Caco-2 (cell line): ENCODE measurements around the gene AGPAT1. TPM values are rescaled to one million over a fixed set of nuclear protein-coding genes. Genes with fewer than 3 reads are reported as not detected.

ENCODE experiments used
- BruUV-seq: library from RNA; stranded (reverse); fragments of 400-500 nt; replicated peaks from 2 replicates; lab custom pipeline; 2021; lab: Mats Ljungman, UMichigan
- CTCF ChIA-PET: fragments of 300-600 bp; sonication (Branson Sonifier 250); formaldehyde crosslinking; loops from one replicate; lab custom pipeline; 2022; ENCODE audit warnings: antibody characterized with exemption; lab: Charles Lee
- POLR2A ChIA-PET: fragments of 300-600 bp; sonication (Branson Sonifier 250); formaldehyde crosslinking; loops from one replicate; lab custom pipeline; 2022; ENCODE audit warnings: antibody characterized with exemption; lab: Charles Lee
- DNase-seq, 2 experiments: peaks; one replicate each; pipeline versions ENCODE4 v3.0.0 to v3.0.0-alpha.2; 2020 to 2022
- H3K27me3 ChIP-seq: replicated peaks from 2 replicates; pipeline ENCODE4 v1.6.0; 2011; ENCODE audit warnings: low read length; ENCODE audit not compliant: control insufficient read depth, insufficient read depth
- H3K36me3 ChIP-seq: 2 replicates; pipeline ENCODE4 v1.5.1; 2011; ENCODE audit warnings: low read length; ENCODE audit not compliant: control insufficient read depth, insufficient read depth
- H3K4me1 ChIP-seq: fragments of 250-450 bp; sonication (Bioruptor Pico); 2 replicates; pipeline ENCODE4 v1.5.1; 2020; ENCODE audit warnings: mild to moderate bottlenecking
- H3K4me3 ChIP-seq: 2 replicates; pipeline ENCODE4 v1.5.1; 2011; ENCODE audit warnings: low read depth, mild to moderate bottlenecking, control low read depth, low read length
- H3K9me3 ChIP-seq: fragments of 250-450 bp; sonication (Bioruptor Pico); 2 replicates; pipeline ENCODE4 v1.5.1; 2020; ENCODE audit warnings: mild to moderate bottlenecking, moderate library complexity
- H3K27ac Mint-ChIP-seq: one replicate; pipeline ENCODE4 v1.8.0; 2022; ENCODE audit warnings: mixed read lengths; ENCODE audit not compliant: unreplicated experiment
- H3K27me3 Mint-ChIP-seq: one replicate; pipeline ENCODE4 v1.8.0; 2022; ENCODE audit warnings: mixed read lengths; ENCODE audit not compliant: insufficient read depth, unreplicated experiment
- H3K36me3 Mint-ChIP-seq: one replicate; pipeline ENCODE4 v1.8.0; 2022; ENCODE audit warnings: mild to moderate bottlenecking, mixed read lengths; ENCODE audit not compliant: insufficient read depth, unreplicated experiment
- H3K4me1 Mint-ChIP-seq: one replicate; pipeline ENCODE4 v1.8.0; 2022; ENCODE audit warnings: low read depth, mixed read lengths; ENCODE audit not compliant: unreplicated experiment
- H3K4me3 Mint-ChIP-seq: one replicate; pipeline ENCODE4 v1.8.0; 2022; ENCODE audit warnings: mild to moderate bottlenecking, moderate library complexity, mixed read lengths; ENCODE audit not compliant: unreplicated experiment
- H3K9me3 Mint-ChIP-seq: one replicate; pipeline ENCODE4 v1.8.0; 2022; ENCODE audit warnings: mixed read lengths; ENCODE audit not compliant: unreplicated experiment
- CTCF ChIP-seq, 2 experiments: fragments of 200-600 bp in 1 of 2; IDR thresholded peaks; 1 replicate in 1 of 2; 2 replicates in 1 of 2; pipeline versions ENCODE4 v1.5.1 to v1.8.0; 2011 to 2022; ENCODE audit warnings: antibody characterized with exemption in 1 of 2, control low read depth in 1 of 2, inconsistent platforms in 1 of 2, low read depth in 1 of 2, low read length in 1 of 2, mild to moderate bottlenecking in 1 of 2, moderate library complexity in 1 of 2; ENCODE audit not compliant: insufficient read depth in 1 of 2, severe bottlenecking in 1 of 2, unreplicated experiment in 1 of 2
- intact Hi-C: fragments of 100-400 bp; cut with micrococcal nuclease; formaldehyde crosslinking; loops from one replicate; pipeline ENCODE4 v1.10.0; 2022; ENCODE audit not compliant: unreplicated experiment
- total RNA-seq: library from RNA; stranded (reverse); gene quantifications from 2 replicates; pipeline ENCODE4 v1.2.3, GENCODE V29; 2022

AGPAT1 gene
- total RNA-seq, 1 experiment from 2014 or later, result 60.4 TPM

GRCh38 chr6:32190911-32191677, 15.2 kb upstream of the AGPAT1 start:
- no peak for TF ChIP-seq CTCF (IDR thresholded peaks at IDR 0.05; ENCODE audit: insufficient read depth in 1 of 2, low read depth in 1 of 2, low read length in 1 of 2, severe bottlenecking in 1 of 2, unreplicated experiment in 1 of 2)
- DNase-seq, result no peak
- Mint-ChIP-seq H3K4me1 (peaks cover 26% of the 10 kb centered on the region), H3K27me3 (no peaks in the 10 kb centered on the region), H3K27ac (no peak overlapping the region), H3K4me3 (peak overlapping the region; percentile 83), H3K9me3 (no peaks in the 10 kb centered on the region), H3K36me3 (peaks cover 36% of the 10 kb centered on the region)
- no peaks in the 10 kb centered on the region for H3K27me3 ChIP-seq
- BruUV-seq, result no TSS peak
- intact Hi-C loops, result loop anchor here (1.0 to 10.0 kb wide), 2 partner anchors 13 to 774 kb away; partner anchors contain the start of genes BRD2 and RNF5
- ChIA-PET CTCF (interaction anchor here (0.5 to 1.2 kb wide), 2 partner anchors 63 to 74 kb away, joined by 3 read pairs; partner anchors contain the start of gene ATF6B), POLR2A (interaction anchor here (0.8 kb wide), 1 partner anchor 781 kb away, joined by 5 read pairs; no protein-coding TSS in a partner anchor)
- peak overlapping the region; percentile 62 for H3K4me3 ChIP-seq
- H3K36me3 ChIP-seq, result peaks cover 2% of the 10 kb centered on the region; the same call in 1 of the 2 replicates
- H3K9me3 ChIP-seq, result no peaks in the 10 kb centered on the region
- peaks cover 19% of the 10 kb centered on the region for H3K4me1 ChIP-seq

- intact Hi-C loops, result loop anchor here (1.0 to 10.0 kb wide), 2 partner anchors 12 to 775 kb away; partner anchors contain the start of genes BRD2 and RNF5
- no peaks in the 10 kb centered on the region for H3K27me3 ChIP-seq
- no peaks in the 10 kb centered on the region for H3K9me3 Mint-ChIP-seq
- peak within 1 kb of the TSS; percentile 90 for H3K27ac Mint-ChIP-seq
- DNase-seq, result peak; percentile 71 to 87
- POLR2A ChIA-PET, result interaction anchor here (0.6 to 0.8 kb wide), 3 partner anchors 13 to 782 kb away, joined by 4 to 5 read pairs (median 5); partner anchors contain the start of gene ATF6B
- H3K27me3 Mint-ChIP-seq, result no peaks in the 10 kb centered on the region
- H3K4me1 Mint-ChIP-seq, result peaks cover 30% of the 10 kb centered on the region
- H3K4me3 ChIP-seq, result peak within 1 kb of the TSS; percentile 62
- peaks cover 35% of the 10 kb centered on the region for H3K36me3 Mint-ChIP-seq
- H3K4me1 ChIP-seq, result peaks cover 19% of the 10 kb centered on the region
- CTCF ChIA-PET, result interaction anchor here (0.7 to 1.2 kb wide), 3 partner anchors 13 to 73 kb away, joined by 3 read pairs; no protein-coding TSS in a partner anchor
- H3K36me3 ChIP-seq, result peaks cover 2% of the 10 kb centered on the region; the same call in 1 of the 2 replicates
- no peaks in the 10 kb centered on the region for H3K9me3 ChIP-seq
- BruUV-seq, result TSS peak; percentile 95
- TF ChIP-seq CTCF (IDR thresholded peaks at IDR 0.05; ENCODE audit: insufficient read depth in 1 of 2, low read depth in 1 of 2, low read length in 1 of 2, severe bottlenecking in 1 of 2, unreplicated experiment in 1 of 2), result no peak
- peak within 1 kb of the TSS; percentile 83 for H3K4me3 Mint-ChIP-seq
Measured at GRCh38 chr6:32190054-32190851, 14.4 kb upstream of the AGPAT1 start, which contains the start of gene PBX2. PBX2 (minus strand) TSS chr6:32190202; CDS start chr6:32189915, 287 bp downstream.

GRCh38 chr6:32189742-32190053, 13.8 kb upstream of the AGPAT1 start:
- no peaks in the 10 kb centered on the region for H3K27me3 ChIP-seq
- ChIA-PET POLR2A (no interaction called here), CTCF (interaction anchor here (0.7 kb wide), 1 partner anchor 18 kb away, joined by 3 read pairs; no protein-coding TSS in a partner anchor)
- Mint-ChIP-seq H3K27ac (peak overlapping the region; percentile 90), H3K27me3 (no peaks in the 10 kb centered on the region), H3K4me1 (peaks cover 25% of the 10 kb centered on the region), H3K36me3 (peaks cover 32% of the 10 kb centered on the region), H3K4me3 (peak overlapping the region; percentile 83), H3K9me3 (no peaks in the 10 kb centered on the region)
- DNase-seq, result no peak
- no peaks in the 10 kb centered on the region for H3K9me3 ChIP-seq
- H3K4me3 ChIP-seq, result peak overlapping the region; percentile 62
- no TSS peak for BruUV-seq
- peaks cover 2% of the 10 kb centered on the region; the same call in 1 of the 2 replicates for H3K36me3 ChIP-seq
- intact Hi-C loops, result loop anchor here (1.0 to 10.0 kb wide), 2 partner anchors 11 to 775 kb away; partner anchors contain the start of genes BRD2 and RNF5
- no peak for TF ChIP-seq CTCF (IDR thresholded peaks at IDR 0.05; ENCODE audit: insufficient read depth in 1 of 2, low read depth in 1 of 2, low read length in 1 of 2, severe bottlenecking in 1 of 2, unreplicated experiment in 1 of 2)
- peaks cover 19% of the 10 kb centered on the region for H3K4me1 ChIP-seq
